H9 (cell line): ENCODE data around the gene ENKD1. TPM values are rescaled to one million over a fixed set of nuclear protein-coding genes. Genes with fewer than 3 reads are reported as not detected.

ENCODE experiments used
- DNase-seq: peaks from one replicate; pipeline ENCODE4 v3.0.0-alpha.2; 2017
- H2AFZ ChIP-seq: one replicate; pipeline ENCODE4 v1.6.1; 2013; ENCODE audit warnings: mild to moderate bottlenecking, low read length, control low read depth, moderate library complexity
- H2AK5ac ChIP-seq: 2 replicates; pipeline ENCODE4 v1.6.1; 2013; ENCODE audit warnings: low read length, control low read depth, mixed read lengths; ENCODE audit not compliant: insufficient read length
- H2BK120ac ChIP-seq: one replicate; pipeline ENCODE4 v1.6.1; 2013; ENCODE audit warnings: low read depth, mild to moderate bottlenecking, low read length, control low read depth, inconsistent platforms; ENCODE audit not compliant: poor library complexity, severe bottlenecking
- H2BK12ac ChIP-seq: 2 replicates; pipeline ENCODE4 v1.6.1; 2013; ENCODE audit warnings: low read length, control low read depth, mixed read lengths, low read depth; ENCODE audit not compliant: insufficient read length
- H2BK15ac ChIP-seq: 2 replicates; pipeline ENCODE4 v1.6.1; 2013; ENCODE audit warnings: low read depth, low read length, control low read depth
- H2BK20ac ChIP-seq: one replicate; pipeline ENCODE4 v1.6.1; 2013; ENCODE audit warnings: low read depth, mild to moderate bottlenecking, low read length, control low read depth, inconsistent platforms; ENCODE audit not compliant: poor library complexity, severe bottlenecking
- H2BK5ac ChIP-seq: 2 replicates; pipeline ENCODE4 v1.6.1; 2013; ENCODE audit warnings: low read length, control low read depth, mixed read lengths; ENCODE audit not compliant: insufficient read length
- H3K14ac ChIP-seq: 2 replicates; pipeline ENCODE4 v1.6.1; 2013; ENCODE audit warnings: low read length, control low read depth; ENCODE audit not compliant: insufficient read depth
- H3K18ac ChIP-seq: 2 replicates; pipeline ENCODE4 v1.6.1; 2013; ENCODE audit warnings: low read depth, mild to moderate bottlenecking, mixed read lengths, low read length, control low read depth; ENCODE audit not compliant: insufficient read length
- H3K23ac ChIP-seq: 2 replicates; pipeline ENCODE4 v1.6.1; 2013; ENCODE audit warnings: low read length, control low read depth, mixed read lengths, low read depth; ENCODE audit not compliant: insufficient read length
- H3K23me2 ChIP-seq: 2 replicates; pipeline ENCODE4 v1.6.1; 2013; ENCODE audit warnings: low read depth, mild to moderate bottlenecking, mixed read lengths, low read length, control low read depth; ENCODE audit not compliant: insufficient read length, poor library complexity, severe bottlenecking
- H3K27ac ChIP-seq: 2 replicates; pipeline ENCODE4 v1.5.1; 2013; ENCODE audit warnings: low read length, control low read depth, mixed read lengths, low read depth; ENCODE audit not compliant: insufficient read length
- H3K27me3 ChIP-seq: 2 replicates; pipeline ENCODE4 v1.6.1; 2013; ENCODE audit warnings: low read length, control low read depth, inconsistent platforms; ENCODE audit not compliant: insufficient read depth
- H3K4ac ChIP-seq: 2 replicates; pipeline ENCODE4 v1.6.1; 2013; ENCODE audit warnings: low read depth, mild to moderate bottlenecking, control low read depth, inconsistent platforms, low read length, moderate library complexity
- H3K4me1 ChIP-seq: 2 replicates; pipeline ENCODE4 v1.6.1; 2013; ENCODE audit warnings: low read length, control low read depth, inconsistent platforms; ENCODE audit not compliant: insufficient read depth
- H3K4me2 ChIP-seq: 2 replicates; pipeline ENCODE4 v1.6.1; 2013; ENCODE audit warnings: low read length, control low read depth, mixed read lengths; ENCODE audit not compliant: insufficient read length, insufficient read depth
- H3K56ac ChIP-seq: 2 replicates; pipeline ENCODE4 v1.6.1; 2013; ENCODE audit warnings: low read depth, mild to moderate bottlenecking, mixed read lengths, low read length, control low read depth; ENCODE audit not compliant: insufficient read length
- H3K79me1 ChIP-seq: 2 replicates; pipeline ENCODE4 v1.6.1; 2013; ENCODE audit warnings: low read depth, mild to moderate bottlenecking, moderate library complexity, low read length, control low read depth, inconsistent platforms; ENCODE audit not compliant: insufficient read depth, poor library complexity, severe bottlenecking
- H3K79me2 ChIP-seq: 2 replicates; pipeline ENCODE4 v1.6.1; 2013; ENCODE audit warnings: low read length, control low read depth, inconsistent platforms; ENCODE audit not compliant: insufficient read depth
- H3K9ac ChIP-seq: 2 replicates; pipeline ENCODE4 v1.6.1; 2013; ENCODE audit warnings: low read length, control low read depth, mixed read lengths; ENCODE audit not compliant: insufficient read length; ENCODE audit errors: extremely low read depth
- H3K9me3 ChIP-seq: one replicate; pipeline ENCODE4 v1.6.1; 2013; ENCODE audit warnings: low read depth, low read length, inconsistent platforms; ENCODE audit not compliant: control insufficient read depth
- H3T11ph ChIP-seq: one replicate; pipeline ENCODE4 v1.6.1; 2013; ENCODE audit warnings: mild to moderate bottlenecking, low read length, control low read depth, inconsistent platforms
- H4K20me1 ChIP-seq: one replicate; pipeline ENCODE4 v1.6.1; 2013; ENCODE audit not compliant: control insufficient read depth, insufficient read length, insufficient read depth
- H4K5ac ChIP-seq: 2 replicates; pipeline ENCODE4 v1.6.1; 2013; ENCODE audit warnings: low read depth, mild to moderate bottlenecking, mixed read lengths, low read length, control low read depth; ENCODE audit not compliant: insufficient read length
- H4K8ac ChIP-seq: replicated peaks from 2 replicates; pipeline ENCODE4 v1.6.1; 2013; ENCODE audit warnings: low read length, control low read depth, mixed read lengths, low read depth; ENCODE audit not compliant: insufficient read length
- H4K91ac ChIP-seq: 2 replicates; pipeline ENCODE4 v1.6.1; 2013; ENCODE audit warnings: low read depth, mild to moderate bottlenecking, moderate library complexity, mixed read lengths, low read length, control low read depth; ENCODE audit not compliant: insufficient read length
- H3K27ac Mint-ChIP-seq, 3 experiments: 2 replicates in 2 of 3; 3 replicates in 1 of 3; pipeline ENCODE4 v1.8.0; 2020 to 2021; ENCODE audit warnings: mixed read lengths in 3 of 3, mild to moderate bottlenecking in 1 of 3, moderate library complexity in 1 of 3
- H3K27me3 Mint-ChIP-seq: 2 replicates; pipeline ENCODE4 v1.8.0; 2021; ENCODE audit warnings: low read depth, mild to moderate bottlenecking, moderate library complexity, mixed read lengths
- H3K36me3 Mint-ChIP-seq, 3 experiments: 2 replicates in 2 of 3; 3 replicates in 1 of 3; pipeline ENCODE4 v1.8.0; 2020 to 2021; ENCODE audit warnings: low read depth in 3 of 3, mixed read lengths in 3 of 3; ENCODE audit not compliant: insufficient read depth in 1 of 3
- H3K4me1 Mint-ChIP-seq, 2 experiments: 2 replicates each; pipeline ENCODE4 v1.8.0; 2020; ENCODE audit warnings: mixed read lengths in 2 of 2
- H3K4me3 Mint-ChIP-seq, 2 experiments: 2 replicates in 1 of 2; 3 replicates in 1 of 2; pipeline ENCODE4 v1.8.0; 2020 to 2021; ENCODE audit warnings: mild to moderate bottlenecking in 2 of 2, mixed read lengths in 2 of 2, moderate library complexity in 1 of 2
- H3K9me3 Mint-ChIP-seq, 2 experiments: 2 replicates in 1 of 2; 3 replicates in 1 of 2; pipeline ENCODE4 v1.8.0; 2020; ENCODE audit warnings: mild to moderate bottlenecking in 2 of 2, mixed read lengths in 2 of 2, moderate library complexity in 1 of 2
- CTCF ChIP-seq: fragments of 200-600 bp; sonication (generic); conservative IDR thresholded peaks from 3 replicates; pipeline ENCODE4 v1.8.0; 2021; ENCODE audit warnings: antibody characterized with exemption, mild to moderate bottlenecking
- WGBS: extraction: QIAGEN DNeasy Blood & Tissue Kit; methylation state at CpG from one replicate; pipeline ENCODE4 v1.1.7; 2013; ENCODE audit warnings: missing lambda C conversion rate, low lambda C conversion rate, mixed read lengths; ENCODE audit not compliant: insufficient read length; ENCODE audit errors: extremely low coverage; 5-methylcytosine and 5-hydroxymethylcytosine counted together
- total RNA-seq: library from RNA; stranded (reverse); gene quantifications from 2 replicates; pipeline ENCODE4 v1.2.1, GENCODE V29; 2021

The ENKD1 gene
- total RNA-seq, 1 experiment from 2014 or later = 9.5 TPM

- TF ChIP-seq CTCF = no peak
- Histone ChIP-seq H2AFZ (no peak overlapping the region), H4K20me1 (no peaks in the 10 kb centered on the region), H3K27ac (no peak overlapping the region), H3K79me2 (no peaks in the 10 kb centered on the region), H3K9ac (no peak overlapping the region), H2BK5ac (no peak overlapping the region), H3K23ac (no peak overlapping the region), H3T11ph (no peak overlapping the region), H3K18ac (no peak overlapping the region), H4K8ac (no peak overlapping the region), H3K4me2 (peak overlapping the region; percentile 35), H3K79me1 (no peaks in the 10 kb centered on the region), H2BK12ac (no peak overlapping the region), H3K14ac (no peak overlapping the region), H3K9me3 (no peaks in the 10 kb centered on the region), H4K5ac (no peak overlapping the region), H2BK15ac (no peak overlapping the region), H2BK120ac (no peak overlapping the region), H3K27me3 (no peaks in the 10 kb centered on the region), H4K91ac (no peak overlapping the region), H3K4ac (no peak overlapping the region), H2AK5ac (no peak overlapping the region), H3K23me2 (peaks cover 3% of the 10 kb centered on the region), H2BK20ac (no peak overlapping the region), H3K56ac (no peak overlapping the region), H3K4me1 (no peaks in the 10 kb centered on the region)
- Mint-ChIP-seq H3K27me3 (peaks cover 4% of the 10 kb centered on the region), H3K4me1 (peaks cover 7 to 18% of the 10 kb centered on the region in 2 experiments; a peak in 3 of 4 replicates), H3K36me3 (peaks cover 3 to 11% (median 4%) of the 10 kb centered on the region in 3 experiments; a peak in 5 of 7 replicates), H3K9me3 (no peaks in the 10 kb centered on the region), H3K4me3 (peak overlapping the region; percentile 78 to 85; a peak in 3 of 5 replicates), H3K27ac (no peak overlapping the region)
- WGBS = no CpG with 5 or more reads among the region's 10 CpGs
- no peak for DNase-seq
These were observed 885 bp upstream of the ENKD1 start for GRCh38 chr16:67667453-67667816.
